DMS53 (cell line): ENCODE measurements around the gene GPR152.

Source experiments
- DNase-seq: peaks from one replicate; lab custom pipeline; 2025; lab: John Stamatoyannopoulos, UW

GPR152 gene

GRCh38 chr11:67452141-67452952, at the start of gene GPR152:
TSS of gene GPR152 (minus strand) at chr11:67452729. CDS start at chr11:67452724, 5 bp downstream.
- DNase-seq: peak; percentile 81

DNA sequence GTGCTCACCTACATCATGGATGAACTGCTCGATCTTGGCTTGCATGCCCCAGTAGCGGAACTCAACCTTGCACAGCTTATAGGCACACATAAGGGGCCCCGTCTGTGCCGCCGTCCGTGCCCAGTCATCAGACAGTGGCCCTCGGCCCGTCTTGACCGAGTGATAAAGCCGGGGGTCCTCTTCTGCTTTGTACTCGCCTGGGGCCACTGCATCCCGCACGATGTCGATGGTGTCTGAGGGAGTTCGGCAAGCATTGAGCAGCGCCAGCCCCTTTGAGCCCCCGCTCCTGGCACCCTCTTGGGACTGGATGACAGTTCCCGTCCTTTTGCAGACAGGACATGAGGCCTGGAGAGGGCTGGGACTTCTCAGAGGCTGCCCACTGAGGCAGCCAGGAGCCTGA, 49.3 kb upstream of the GPR152 start:
- DNase-seq: no peak

DNA sequence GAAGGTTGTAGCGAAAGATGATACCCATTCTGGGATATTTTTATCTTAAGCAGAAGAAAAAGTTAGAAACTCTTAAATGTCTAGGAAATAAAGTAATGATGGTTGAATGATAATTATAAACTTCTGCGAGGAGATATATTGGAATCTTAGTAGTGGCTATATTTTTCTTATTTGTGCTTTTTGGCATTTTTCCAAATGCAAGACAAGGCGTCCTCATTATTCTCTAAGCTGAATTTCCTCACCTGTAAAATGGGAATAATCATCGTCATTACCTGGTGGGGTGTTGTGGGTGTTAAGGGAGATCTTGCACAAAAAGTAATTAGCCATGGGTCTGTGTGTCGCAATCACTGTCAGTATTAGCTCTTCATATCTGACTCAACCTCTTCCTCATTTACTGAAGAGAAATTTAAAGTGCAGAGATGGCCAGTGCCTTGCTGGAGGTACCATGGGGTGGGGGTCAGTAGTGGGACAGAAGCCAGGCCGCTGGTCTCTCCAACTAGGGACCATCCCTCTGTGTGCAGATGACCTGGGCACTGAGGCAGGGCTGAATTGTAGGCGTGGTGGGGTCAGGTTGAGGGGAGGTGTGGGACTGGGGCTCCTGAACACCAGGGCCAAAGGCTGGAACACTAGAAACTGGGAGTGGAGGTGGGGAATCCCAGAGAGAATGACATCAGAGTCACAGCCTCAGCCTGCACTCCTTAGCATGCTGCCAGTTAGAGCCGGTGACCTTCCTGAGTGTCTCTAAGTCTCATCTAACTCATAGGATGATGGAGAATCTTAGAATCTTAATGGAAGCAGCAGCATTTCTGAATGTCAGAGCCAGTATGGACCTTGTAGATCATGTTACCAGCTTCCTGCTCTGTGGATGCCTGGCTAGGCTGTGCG, 48.5 kb upstream of the GPR152 start:
- DNase-seq: no peak

GRCh38 chr11:67500484-67500821, 47.9 kb upstream of the GPR152 start:
- DNase-seq: no peak

DNA sequence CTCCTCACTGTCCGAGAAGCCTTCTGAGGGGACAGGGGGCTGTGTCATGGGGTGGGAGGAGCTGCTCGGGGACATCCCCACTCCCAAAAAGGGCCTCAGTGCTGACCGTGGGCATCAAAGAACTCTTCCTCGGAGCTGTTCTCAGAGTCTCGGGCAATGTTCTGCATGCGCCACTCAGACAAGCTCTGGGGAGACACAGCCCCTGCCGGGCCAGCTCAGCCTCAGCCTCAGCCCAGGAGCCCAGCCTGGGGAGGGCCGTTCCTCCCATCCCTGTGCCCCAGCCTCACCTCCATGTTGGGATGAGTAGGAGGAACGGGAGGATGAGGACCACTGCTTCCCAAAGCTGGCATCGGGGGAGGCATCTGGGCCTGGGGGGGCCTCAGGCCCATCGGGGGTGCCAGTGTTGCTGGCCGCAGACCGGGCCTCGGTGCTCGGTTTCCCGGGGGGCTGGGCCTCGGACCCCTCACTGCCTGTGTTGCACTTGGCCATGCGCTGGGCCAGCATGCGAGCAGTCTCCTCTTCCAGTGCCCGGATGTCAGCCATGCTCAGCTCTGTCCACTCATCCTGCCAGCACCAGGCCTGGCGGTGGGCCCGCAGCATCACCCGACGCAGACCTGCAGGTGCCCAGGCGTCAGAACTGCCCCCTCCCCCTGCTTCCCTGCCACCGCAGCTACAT, 47.4 kb upstream of the GPR152 start:
- no peak for DNase-seq

GRCh38 chr11:67498544-67498972, 46.0 kb upstream of the GPR152 start:
- DNase-seq: no peak

- no peak for DNase-seq
Measured at GRCh38 chr11:67497656-67498291, 45.2 kb upstream of the GPR152 start.

DNA sequence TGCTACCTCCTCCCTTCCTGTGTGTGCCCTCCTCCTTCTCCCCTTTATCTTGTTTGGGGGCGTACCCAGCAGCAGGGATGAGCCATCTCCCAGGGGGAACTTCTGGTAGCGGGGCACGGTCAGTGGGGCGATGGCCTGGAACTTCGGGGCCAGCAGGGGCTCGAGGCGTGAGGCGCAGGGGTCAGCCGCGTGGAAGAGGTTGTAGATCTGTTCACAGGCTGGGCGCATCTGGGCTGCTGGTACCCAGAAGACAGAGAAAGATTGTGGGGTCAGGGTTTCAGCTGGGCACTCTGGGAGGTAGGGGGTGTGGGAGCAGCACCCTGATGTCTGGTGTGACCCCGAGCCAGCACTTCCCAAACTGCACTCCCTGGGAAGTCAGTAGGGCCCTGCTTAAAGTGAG, 43.6 kb upstream of the GPR152 start:
- DNase-seq: no peak

DNA sequence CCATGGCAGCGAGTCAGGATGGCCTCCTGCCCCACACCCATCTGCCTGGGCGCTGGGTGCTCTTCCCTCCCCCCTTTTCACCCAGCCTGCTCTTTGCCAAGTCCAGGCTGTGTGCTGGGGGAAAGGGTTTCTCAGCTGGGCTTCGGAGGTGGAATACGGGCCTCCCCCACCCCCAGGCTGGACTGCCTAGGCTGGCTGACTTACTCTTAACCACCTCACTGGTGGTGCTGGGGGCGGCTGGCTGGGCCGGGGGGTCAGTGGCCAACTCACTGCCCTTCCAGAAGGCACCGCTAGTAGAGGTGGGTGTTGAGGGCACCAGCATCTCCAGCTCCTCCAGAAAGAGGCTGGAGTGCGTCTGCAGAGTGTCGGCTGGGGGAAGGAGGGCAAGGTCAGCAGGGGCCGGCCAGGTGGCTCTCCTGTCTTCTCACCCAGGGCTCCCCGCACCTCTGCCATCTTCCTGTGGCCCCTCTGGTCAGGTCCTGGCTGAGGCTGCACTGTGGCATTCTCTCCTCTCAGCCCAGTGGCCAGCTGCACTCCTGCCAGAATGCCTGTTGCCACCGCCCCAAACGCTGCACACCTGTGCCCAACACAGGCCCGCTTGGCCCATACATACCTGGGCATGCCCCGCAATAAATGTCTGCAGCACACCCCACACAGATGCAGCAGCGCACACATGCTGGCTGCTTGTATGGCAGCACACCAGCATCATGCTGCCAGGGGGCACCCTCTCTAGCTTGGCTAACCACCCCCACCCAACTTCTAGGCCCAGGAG, 42.9 kb upstream of the GPR152 start:
- no peak for DNase-seq

DNA sequence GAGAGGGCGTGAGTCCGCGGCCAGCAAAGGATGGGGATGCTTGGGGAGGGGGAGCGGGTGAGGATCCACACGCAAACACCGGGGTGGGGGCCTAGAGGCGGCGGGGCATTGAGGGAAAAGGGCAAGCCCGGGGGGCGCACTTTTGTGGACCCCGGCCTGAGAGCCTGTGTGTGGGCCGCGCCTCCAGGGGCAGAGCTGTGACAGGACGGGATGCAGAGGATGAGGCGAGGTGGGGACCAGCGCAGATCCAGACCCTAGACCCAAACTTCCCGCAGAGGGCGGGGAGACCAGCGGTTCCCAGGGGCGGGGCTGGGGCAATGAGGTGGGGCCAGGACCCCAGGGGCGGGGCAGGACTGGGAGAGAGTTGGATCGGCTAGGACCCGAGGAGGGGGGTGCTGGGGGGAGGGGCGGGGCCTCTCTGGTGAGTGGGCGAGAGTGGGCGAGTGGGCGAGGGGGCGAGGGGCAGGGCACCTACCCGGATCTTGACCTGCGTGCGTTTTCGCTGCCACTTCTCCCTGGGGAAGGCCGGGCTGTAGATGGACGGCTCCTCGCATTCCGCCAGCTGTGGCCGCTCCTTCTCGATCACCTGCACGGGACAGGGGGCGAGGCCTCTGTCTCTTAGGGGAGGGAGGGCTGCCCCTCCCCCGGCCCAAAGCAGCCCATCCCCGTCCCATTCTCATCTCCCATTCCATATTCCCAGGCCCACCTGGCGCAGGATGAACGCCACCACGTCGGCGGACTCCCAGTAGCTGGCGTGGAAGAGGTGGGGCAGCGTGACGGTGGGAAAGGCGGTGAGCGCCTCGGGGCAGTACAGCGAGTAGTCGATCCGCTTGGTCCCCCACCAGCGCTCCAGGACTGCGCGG, 42.1 kb upstream of the GPR152 start:
- no peak for DNase-seq

- no peak for DNase-seq
Measured at GRCh38 chr11:67493548-67494370, 41.2 kb upstream of the GPR152 start.

DNA sequence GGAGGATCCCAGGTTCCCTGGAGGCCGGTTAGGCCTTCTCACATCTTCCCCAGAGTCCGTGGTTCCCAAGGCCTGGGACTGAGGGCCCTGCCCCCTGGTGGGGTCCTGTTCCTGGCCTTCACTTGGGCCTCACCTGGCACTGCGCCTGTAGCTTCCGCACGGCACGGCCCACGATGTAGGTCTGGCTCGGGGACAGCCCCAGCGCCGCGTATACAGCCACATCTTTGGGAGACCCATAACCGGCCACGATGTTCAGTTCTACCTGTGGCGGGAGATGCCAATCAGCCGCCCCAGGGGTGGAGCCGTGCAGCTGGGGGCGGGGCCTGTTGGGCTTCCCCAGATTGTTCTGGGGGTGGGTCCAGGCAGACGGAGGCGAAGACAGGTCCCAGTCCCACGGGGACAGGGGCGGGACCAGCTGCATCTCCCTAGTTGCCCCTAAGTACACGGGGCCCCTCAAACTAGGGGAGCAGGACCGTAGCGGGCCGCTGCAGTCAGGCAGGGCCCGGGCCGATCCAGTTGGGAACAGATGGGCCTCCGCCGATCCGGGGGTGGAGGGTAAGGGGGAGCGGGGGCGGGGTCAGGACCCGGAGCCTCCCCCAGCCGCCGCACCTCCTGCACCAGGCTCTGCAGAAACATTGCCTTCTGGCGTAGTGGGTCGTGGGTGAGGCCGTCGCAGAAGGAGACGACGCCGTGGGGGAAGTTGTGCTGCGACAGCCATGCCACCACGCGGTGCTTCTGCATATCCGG, 40.4 kb upstream of the GPR152 start:
- DNase-seq: no peak

- no peak for DNase-seq
Measured at GRCh38 chr11:67492069-67492727, 39.7 kb upstream of the GPR152 start.

DNA sequence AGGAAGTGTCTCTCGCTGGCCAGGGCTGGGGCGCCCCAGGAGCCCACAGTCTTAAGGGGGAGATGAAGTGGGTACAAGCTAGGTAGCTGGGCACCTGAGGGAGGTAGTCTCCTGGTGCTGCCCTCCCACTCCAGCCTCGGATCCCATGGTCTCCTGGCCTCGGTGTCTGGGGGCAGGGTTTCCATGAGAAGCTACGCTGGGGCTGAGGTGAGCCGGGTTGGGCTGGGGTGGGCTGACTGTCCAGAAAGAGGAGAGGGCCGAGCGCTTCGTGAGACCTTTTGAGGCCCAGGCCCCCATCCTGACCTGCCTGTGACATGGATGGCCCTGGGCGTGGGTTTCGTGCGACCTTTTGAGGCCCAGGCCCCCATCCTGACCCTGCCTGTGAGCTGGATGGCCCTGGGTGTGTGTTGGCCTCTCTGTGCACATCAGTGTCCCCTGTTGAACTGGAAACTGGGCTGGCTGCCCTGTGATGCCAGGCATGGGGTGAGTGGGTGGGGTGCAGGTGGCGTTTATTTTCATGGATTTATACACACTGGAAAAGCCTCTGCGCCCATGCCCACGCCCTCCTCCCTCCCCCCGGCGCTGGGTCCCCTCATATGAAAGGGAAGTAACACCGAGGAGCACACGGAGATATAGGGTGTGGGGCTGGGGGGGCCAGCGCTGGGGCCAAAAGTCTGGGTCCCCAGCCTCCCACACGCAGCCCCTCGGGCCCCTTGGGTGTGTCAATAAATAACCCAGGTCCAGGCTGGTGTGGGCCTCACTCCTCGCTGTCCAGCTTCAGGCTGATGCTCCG, 38.9 kb upstream of the GPR152 start:
- DNase-seq: no peak

GRCh38 chr11:67490727-67491065, 38.2 kb upstream of the GPR152 start:
- no peak for DNase-seq

DNA sequence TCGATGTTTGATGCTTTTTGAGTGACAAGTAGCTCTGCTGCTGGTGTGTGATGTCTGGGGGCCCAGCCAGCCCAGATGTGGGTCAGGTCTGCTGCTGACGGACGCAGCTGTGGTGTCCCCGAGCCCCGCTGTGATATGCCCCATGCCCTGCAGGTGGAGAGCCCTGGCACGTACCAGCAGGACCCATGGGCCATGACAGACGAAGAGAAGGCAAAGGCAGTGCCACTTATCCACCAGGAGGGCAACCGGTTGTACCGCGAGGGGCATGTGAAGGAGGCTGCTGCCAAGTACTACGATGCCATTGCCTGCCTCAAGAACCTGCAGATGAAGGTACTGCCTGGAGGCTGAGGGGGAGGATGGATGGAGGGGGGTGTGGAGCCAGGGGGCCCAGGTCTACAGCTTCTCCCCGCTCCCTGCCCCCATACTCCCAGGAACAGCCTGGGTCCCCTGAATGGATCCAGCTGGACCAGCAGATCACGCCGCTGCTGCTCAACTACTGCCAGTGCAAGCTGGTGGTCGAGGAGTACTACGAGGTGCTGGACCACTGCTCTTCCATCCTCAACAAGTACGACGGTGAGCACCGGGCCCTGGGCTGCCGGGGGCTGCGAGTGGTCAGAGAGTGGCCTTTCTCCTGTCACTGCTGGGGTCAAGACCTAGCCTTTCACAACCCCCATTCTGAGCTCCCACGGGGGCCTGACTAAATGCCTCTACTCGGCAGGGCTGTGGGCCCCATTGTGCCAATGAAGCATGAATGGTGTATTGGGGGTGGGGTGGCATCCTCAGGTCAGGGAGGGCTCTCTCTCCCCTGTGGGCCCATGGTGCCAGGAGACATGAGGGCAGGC, 37.6 kb upstream of the GPR152 start:
- no peak for DNase-seq
